OCI-LY7 (cell line): ENCODE measurements around the gene FGD5.

Experiments
- EZH2phosphoT487 ChIP-seq: fragments of 200-600 bp; sonication (generic); IDR thresholded peaks from 2 replicates; pipeline ENCODE4 v1.6.1; 2018; ENCODE audit warnings: low read depth, borderline replicate concordance, mild to moderate bottlenecking, mixed run types, antibody characterized with exemption, low read length, moderate library complexity, mixed read lengths
- TF ChIP-seq, protein P1 (sequence below): fragments of 200-600 bp; sonication (generic); conservative IDR thresholded peaks from 2 replicates; pipeline ENCODE4 v1.5.1; 2014; ENCODE audit warnings: mild to moderate bottlenecking, antibody characterized with exemption, low read length, moderate library complexity, mixed read lengths

DNA sequence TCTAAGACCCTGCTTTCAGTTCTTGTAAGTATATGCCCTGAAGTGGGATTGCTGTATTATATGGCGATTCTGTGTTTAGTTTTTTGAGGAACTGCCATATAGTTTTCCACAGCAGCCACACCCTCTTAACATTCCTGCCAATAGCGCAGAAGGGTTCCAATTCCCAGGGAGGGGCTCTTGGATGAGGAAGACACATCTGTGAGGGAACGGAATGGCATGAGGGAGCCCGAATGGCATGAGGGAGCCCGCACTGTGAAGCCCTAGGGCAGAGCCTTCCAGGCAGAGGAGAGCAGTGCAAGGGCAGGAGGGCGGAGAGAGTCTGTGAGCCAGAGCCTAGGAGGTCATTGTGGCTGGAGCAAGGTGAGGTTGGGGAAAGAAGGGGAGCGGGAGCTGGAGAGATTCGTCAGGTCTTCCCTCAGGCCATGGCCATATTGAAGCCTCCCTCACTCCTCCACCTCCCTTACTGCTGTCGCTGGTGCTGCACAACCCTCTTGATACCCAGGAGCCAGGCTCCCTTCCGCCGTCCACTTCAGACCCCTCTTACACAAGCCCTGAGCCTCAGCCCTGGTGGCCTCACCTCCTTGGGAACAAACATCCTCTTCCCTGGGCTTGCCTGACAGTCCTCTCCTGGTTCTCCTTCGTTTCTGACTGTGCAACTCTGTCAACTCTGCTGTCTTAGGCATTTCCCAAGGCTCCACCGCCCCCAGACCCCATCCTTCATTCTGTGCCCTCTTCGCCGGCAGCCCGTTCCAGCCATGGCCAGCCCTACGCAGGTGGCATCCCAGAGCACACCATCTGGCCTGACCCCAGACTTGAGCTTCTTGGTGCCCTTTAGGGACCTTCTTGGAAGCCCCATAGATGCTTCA is 51.4 kb downstream of the FGD5 start:
- TF ChIP-seq, protein P1, sequence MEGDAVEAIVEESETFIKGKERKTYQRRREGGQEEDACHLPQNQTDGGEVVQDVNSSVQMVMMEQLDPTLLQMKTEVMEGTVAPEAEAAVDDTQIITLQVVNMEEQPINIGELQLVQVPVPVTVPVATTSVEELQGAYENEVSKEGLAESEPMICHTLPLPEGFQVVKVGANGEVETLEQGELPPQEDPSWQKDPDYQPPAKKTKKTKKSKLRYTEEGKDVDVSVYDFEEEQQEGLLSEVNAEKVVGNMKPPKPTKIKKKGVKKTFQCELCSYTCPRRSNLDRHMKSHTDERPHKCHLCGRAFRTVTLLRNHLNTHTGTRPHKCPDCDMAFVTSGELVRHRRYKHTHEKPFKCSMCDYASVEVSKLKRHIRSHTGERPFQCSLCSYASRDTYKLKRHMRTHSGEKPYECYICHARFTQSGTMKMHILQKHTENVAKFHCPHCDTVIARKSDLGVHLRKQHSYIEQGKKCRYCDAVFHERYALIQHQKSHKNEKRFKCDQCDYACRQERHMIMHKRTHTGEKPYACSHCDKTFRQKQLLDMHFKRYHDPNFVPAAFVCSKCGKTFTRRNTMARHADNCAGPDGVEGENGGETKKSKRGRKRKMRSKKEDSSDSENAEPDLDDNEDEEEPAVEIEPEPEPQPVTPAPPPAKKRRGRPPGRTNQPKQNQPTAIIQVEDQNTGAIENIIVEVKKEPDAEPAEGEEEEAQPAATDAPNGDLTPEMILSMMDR: no peak
- no peak for TF ChIP-seq EZH2phosphoT487
